Large intestine (tissue), 3 donors: ENCODE measurements around the gene RASSF4. TPM values are rescaled to one million over a fixed set of nuclear protein-coding genes. Genes with fewer than 3 reads are reported as not detected.
A peak's percentile ranks its signal among the peaks of the same experiment; 100 is the strongest.

ENCODE experiments used
- DNase-seq, 2 donors: peaks; one replicate each; pipeline versions ENCODE4 v3.0.0 to v3.0.0-alpha.2; 2013
- H3K27ac ChIP-seq: one replicate; pipeline ENCODE4 v1.5.1; 2013; ENCODE audit warnings: low read length
- H3K27me3 ChIP-seq: 2 replicates; pipeline ENCODE4 v1.6.1; 2013; ENCODE audit warnings: low read length; ENCODE audit not compliant: control insufficient read depth, insufficient read depth
- H3K36me3 ChIP-seq: 2 replicates; pipeline ENCODE4 v1.6.1; 2013; ENCODE audit warnings: low read length; ENCODE audit not compliant: control insufficient read depth, insufficient read depth
- H3K4me1 ChIP-seq: one replicate; pipeline ENCODE4 v1.6.1; 2013; ENCODE audit warnings: low read length; ENCODE audit not compliant: control insufficient read depth, insufficient read depth
- H3K4me3 ChIP-seq: one replicate; pipeline ENCODE4 v1.5.1; 2013; ENCODE audit warnings: low read length
- H3K9me3 ChIP-seq: one replicate; pipeline ENCODE4 v1.6.1; 2013; ENCODE audit warnings: mild to moderate bottlenecking, low read depth, low read length, moderate library complexity; ENCODE audit not compliant: control insufficient read depth
- WGBS: methylation state at CpG from one replicate; pipeline ENCODE4 v1.1.5; 2013; ENCODE audit warnings: low lambda C conversion rate; ENCODE audit not compliant: insufficient coverage; 5-methylcytosine and 5-hydroxymethylcytosine counted together
- polyA plus RNA-seq: library from polyadenylated mRNA; unstranded; fragments of 120-200 nt; gene quantifications from one replicate; pipeline ENCODE4 v1.2.1, GENCODE V29; 2013

The RASSF4 gene
- polyA plus RNA-seq, 1 donor: 26.0 TPM

GRCh38 chr10:44963772-44964633 lies 4.4 kb downstream of the RASSF4 start:
- no CpG with 5 or more reads among the region's 15 CpGs for WGBS
- no peaks in the 10 kb centered on the region for H3K9me3 ChIP-seq
- no peaks in the 10 kb centered on the region for H3K27me3 ChIP-seq
- DNase-seq: peak in 1 of 2 donors; percentile 75
- H3K4me3 ChIP-seq: no peak overlapping the region
- H3K4me1 ChIP-seq: peaks cover 48% of the 10 kb centered on the region
- peak overlapping the region; percentile 57 for H3K27ac ChIP-seq
- H3K36me3 ChIP-seq: no peaks in the 10 kb centered on the region

DNA sequence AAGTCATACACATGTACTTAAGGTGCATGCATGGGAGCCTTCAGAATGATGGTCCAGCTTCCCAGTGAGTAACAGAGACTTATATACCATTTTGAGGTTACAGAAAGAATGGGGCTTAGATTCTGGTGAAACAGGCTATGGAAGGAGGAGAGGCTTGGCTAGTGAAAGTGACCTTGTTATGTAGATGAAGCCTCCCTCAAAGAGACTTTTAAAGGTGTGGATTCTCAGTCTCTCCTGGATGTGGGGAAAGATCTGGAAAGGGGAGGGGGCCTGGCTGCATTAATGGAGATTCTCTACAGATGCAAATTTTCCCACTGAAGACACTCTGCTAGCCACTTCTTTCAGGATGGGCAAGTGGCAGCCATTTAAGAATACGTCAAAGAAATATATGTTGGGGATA lies 5.5 kb downstream of the RASSF4 start:
- H3K4me3 ChIP-seq: no peak overlapping the region
- H3K27ac ChIP-seq: no peak overlapping the region
- no peaks in the 10 kb centered on the region for H3K36me3 ChIP-seq
- no CpG with 5 or more reads among the region's 1 CpG for WGBS
- DNase-seq: no peak
- H3K4me1 ChIP-seq: peaks cover 43% of the 10 kb centered on the region
- no peaks in the 10 kb centered on the region for H3K27me3 ChIP-seq
- H3K9me3 ChIP-seq: no peaks in the 10 kb centered on the region

- WGBS: 80% methylated on average over 1 of the region's 6 CpGs
- Histone ChIP-seq H3K4me3 (no peak overlapping the region), H3K9me3 (no peaks in the 10 kb centered on the region)
These were observed 6.1 kb downstream of the RASSF4 start for GRCh38 chr10:44965651-44966097.

DNA sequence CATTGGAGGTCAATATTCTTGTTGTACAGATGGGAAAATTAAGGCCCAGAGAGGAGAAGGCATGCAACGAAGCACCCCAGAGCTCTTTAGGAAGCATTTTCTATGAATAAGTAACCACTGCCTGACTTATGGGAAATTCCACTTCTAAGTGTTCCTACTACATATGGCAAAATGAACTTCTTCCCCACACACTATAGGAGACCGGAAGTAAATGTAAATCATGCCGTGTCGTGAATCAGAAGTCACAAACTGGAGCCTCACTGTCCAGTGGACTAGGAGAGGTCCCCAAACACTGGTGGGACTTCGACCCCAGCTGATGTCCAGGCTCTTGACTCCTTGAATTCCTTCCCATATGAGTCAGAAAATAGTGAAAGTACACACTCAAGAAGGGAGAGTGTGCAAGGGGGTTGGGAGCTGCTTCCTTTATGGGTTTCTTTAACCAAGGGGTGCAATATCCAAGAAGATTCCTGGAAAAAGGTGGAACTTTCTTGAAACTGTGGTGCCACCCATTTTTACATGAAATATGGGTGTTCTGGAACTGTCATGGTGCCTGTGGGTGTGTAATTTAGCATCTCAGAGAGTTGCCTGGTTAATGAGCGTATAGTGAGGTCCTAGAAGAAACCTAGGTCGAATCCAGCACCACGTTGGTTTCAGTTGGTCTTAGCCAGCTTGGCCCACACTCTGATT lies 6.7 kb downstream of the RASSF4 start:
- Histone ChIP-seq H3K27me3 (no peaks in the 10 kb centered on the region), H3K4me3 (no peak overlapping the region), H3K9me3 (no peaks in the 10 kb centered on the region), H3K36me3 (peaks cover 3% of the 10 kb centered on the region), H3K27ac (peak overlapping the region; percentile 28), H3K4me1 (peaks cover 31% of the 10 kb centered on the region)
- no CpG with 5 or more reads among the region's 8 CpGs for WGBS
- DNase-seq: peak; percentile 73 to 83

More at GRCh38 chr10:44965651-44966097, 6.1 kb downstream of the RASSF4 start:
- Histone ChIP-seq H3K27me3 (no peaks in the 10 kb centered on the region), H3K4me1 (peaks cover 37% of the 10 kb centered on the region), H3K27ac (peak overlapping the region; percentile 28), H3K36me3 (no peaks in the 10 kb centered on the region)
- DNase-seq: no peak

DNA sequence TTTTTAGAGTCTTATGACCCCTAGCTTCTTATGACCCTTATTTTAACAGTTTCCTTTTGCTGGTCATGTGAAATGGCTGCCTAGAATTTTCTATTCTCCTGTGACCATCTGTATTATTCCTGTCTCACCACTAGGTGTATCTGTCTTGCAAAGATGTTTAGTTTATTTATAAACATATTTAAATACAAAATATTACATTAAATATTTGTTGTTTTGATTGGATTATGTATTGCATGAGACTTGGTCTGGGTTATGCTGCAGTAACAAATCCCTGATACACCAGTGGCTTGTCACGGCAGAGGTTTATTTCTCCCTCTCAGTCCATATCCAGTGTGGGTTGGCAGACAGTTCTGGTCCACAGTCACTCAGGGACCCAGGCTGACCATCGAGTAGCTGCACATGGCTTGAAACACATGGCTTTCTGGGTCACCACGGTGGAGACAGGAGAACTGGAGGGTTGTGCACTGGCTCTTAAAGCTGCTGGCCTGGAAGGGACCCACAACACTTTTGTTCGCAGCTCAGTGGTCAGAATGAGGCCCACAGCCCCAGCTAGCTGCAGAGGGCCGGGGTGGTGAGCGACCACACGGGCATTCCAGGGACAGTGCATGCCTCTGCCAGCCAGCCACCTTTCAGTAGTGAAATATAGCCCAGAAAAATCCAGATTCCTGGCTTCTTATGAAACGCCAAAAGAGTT lies 7.4 kb downstream of the RASSF4 start:
- Histone ChIP-seq H3K27me3 (no peaks in the 10 kb centered on the region), H3K4me3 (no peak overlapping the region), H3K4me1 (peaks cover 28% of the 10 kb centered on the region), H3K9me3 (no peaks in the 10 kb centered on the region), H3K36me3 (peaks cover 10% of the 10 kb centered on the region), H3K27ac (no peak overlapping the region)
- no peak for DNase-seq
- WGBS: no CpG with 5 or more reads among the region's 8 CpGs

DNA sequence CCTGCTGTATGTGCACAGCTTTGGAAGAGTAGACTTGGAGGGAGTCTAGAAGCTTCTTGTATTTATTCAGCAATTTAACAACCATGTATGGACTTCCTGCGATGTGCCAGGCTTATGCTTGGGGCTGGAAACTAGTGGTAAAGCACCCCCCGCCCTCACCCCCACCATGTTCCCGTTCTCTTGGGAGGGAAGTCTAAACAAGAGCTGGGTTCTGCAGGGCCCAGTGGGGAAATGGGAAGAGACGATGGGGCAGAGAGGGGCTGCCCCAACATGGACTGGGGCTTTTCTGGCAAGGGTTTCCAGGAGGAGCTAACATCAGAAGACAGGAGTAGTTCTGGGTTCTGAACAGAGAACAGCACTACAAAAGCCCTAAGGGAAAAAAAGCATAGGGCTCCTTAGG lies 8.0 kb downstream of the RASSF4 start:
- DNase-seq: no peak
- Histone ChIP-seq H3K4me1 (peaks cover 28% of the 10 kb centered on the region), H3K27me3 (no peaks in the 10 kb centered on the region), H3K36me3 (peaks cover 14% of the 10 kb centered on the region), H3K9me3 (no peaks in the 10 kb centered on the region), H3K4me3 (no peak overlapping the region), H3K27ac (no peak overlapping the region)
- WGBS: no CpG with 5 or more reads among the region's 4 CpGs

- H3K36me3 ChIP-seq: peaks cover 15% of the 10 kb centered on the region
- no peak overlapping the region for H3K27ac ChIP-seq
- no peaks in the 10 kb centered on the region for H3K27me3 ChIP-seq
- WGBS: no CpG with 5 or more reads among the region's 3 CpGs
- H3K4me1 ChIP-seq: peaks cover 28% of the 10 kb centered on the region
- no peaks in the 10 kb centered on the region for H3K9me3 ChIP-seq
- DNase-seq: peak in 1 of 2 donors; percentile 11
- H3K4me3 ChIP-seq: no peak overlapping the region
These were observed 8.5 kb downstream of the RASSF4 start for GRCh38 chr10:44968091-44968490.

- no peaks in the 10 kb centered on the region for H3K9me3 ChIP-seq
- H3K27ac ChIP-seq: no peak overlapping the region
- no CpG with 5 or more reads among the region's 11 CpGs for WGBS
- H3K4me3 ChIP-seq: no peak overlapping the region
- H3K4me1 ChIP-seq: peaks cover 28% of the 10 kb centered on the region
- no peaks in the 10 kb centered on the region for H3K27me3 ChIP-seq
- no peak for DNase-seq
- peaks cover 15% of the 10 kb centered on the region for H3K36me3 ChIP-seq
These were observed 9.1 kb downstream of the RASSF4 start for GRCh38 chr10:44968500-44969400.

GRCh38 chr10:44969854-44970253 lies 10.3 kb downstream of the RASSF4 start:
- Histone ChIP-seq H3K27ac (no peak overlapping the region), H3K9me3 (no peaks in the 10 kb centered on the region), H3K4me1 (peaks cover 27% of the 10 kb centered on the region), H3K36me3 (peaks cover 15% of the 10 kb centered on the region), H3K4me3 (no peak overlapping the region), H3K27me3 (no peaks in the 10 kb centered on the region)
- DNase-seq: no peak
- no CpG with 5 or more reads among the region's 9 CpGs for WGBS
